ENCODE results near the gene DPP10.

DPP10 gene

GRCh38 chr2:115807276-115807675 is 1364.8 kb downstream of the DPP10 start:
- no peak for DNase-seq (ENCODE audit: low read depth)
- TF ChIP-seq CTCF (IDR thresholded peaks at IDR 0.05; ENCODE audit: low read length, missing control alignments), result no peak
- H3K4me3 ChIP-seq (replicated peaks; ENCODE audit: low read depth, low read length), result no peak overlapping the region

DNA sequence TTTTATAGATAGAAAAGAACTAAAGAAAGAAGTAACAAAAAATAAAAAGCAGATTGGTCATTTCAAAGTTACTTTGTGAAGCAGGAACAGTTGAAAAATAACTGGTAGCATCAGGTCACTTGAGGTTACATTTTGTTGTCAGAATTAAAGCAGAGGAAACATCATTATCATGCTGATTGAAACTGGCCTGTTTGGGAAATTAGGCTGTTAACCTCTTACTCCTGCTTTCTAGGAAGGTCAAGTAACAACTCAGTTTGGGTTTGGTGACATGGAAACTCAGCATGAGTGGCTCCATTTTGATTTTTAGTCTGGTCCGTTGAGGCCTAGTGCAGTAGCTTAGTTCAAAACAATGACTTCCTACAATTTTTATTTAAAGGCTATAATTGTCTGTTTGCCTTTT is 1383.5 kb downstream of the DPP10 start:
- no peak for DNase-seq (ENCODE audit: low read depth)
- H3K4me3 ChIP-seq (replicated peaks; ENCODE audit: low read depth, low read length), result no peak overlapping the region
- no peak for TF ChIP-seq CTCF (IDR thresholded peaks at IDR 0.05; ENCODE audit: low read length, missing control alignments)

GRCh38 chr2:115833196-115833595 is 1390.8 kb downstream of the DPP10 start:
- TF ChIP-seq CTCF (IDR thresholded peaks at IDR 0.05; ENCODE audit: low read length, missing control alignments), result no peak
- no peak overlapping the region for H3K4me3 ChIP-seq (replicated peaks; ENCODE audit: low read depth, low read length)
- DNase-seq (ENCODE audit: low read depth), result no peak

GRCh38 chr2:115838539-115838938 is 1396.1 kb downstream of the DPP10 start:
- H3K4me3 ChIP-seq (replicated peaks; ENCODE audit: low read depth, low read length), result no peak overlapping the region
- DNase-seq (ENCODE audit: low read depth), result no peak
- no peak for TF ChIP-seq CTCF (IDR thresholded peaks at IDR 0.05; ENCODE audit: low read length, missing control alignments)

GRCh38 chr2:115842306-115842705 is 1399.9 kb downstream of the DPP10 start:
- no peak overlapping the region for H3K4me3 ChIP-seq (replicated peaks; ENCODE audit: low read depth, low read length)
- no peak for DNase-seq (ENCODE audit: low read depth)
- TF ChIP-seq CTCF (IDR thresholded peaks at IDR 0.05; ENCODE audit: low read length, missing control alignments), result no peak

- no peak for DNase-seq (ENCODE audit: low read depth)
- no peak overlapping the region for H3K4me3 ChIP-seq (replicated peaks; ENCODE audit: low read depth, low read length)
- no peak for TF ChIP-seq CTCF (IDR thresholded peaks at IDR 0.05; ENCODE audit: low read length, missing control alignments)
These were observed 1405.8 kb downstream of the DPP10 start for GRCh38 chr2:115848192-115848591.

- no peak overlapping the region for H3K4me3 ChIP-seq (replicated peaks; ENCODE audit: low read depth, low read length)
- no peak for TF ChIP-seq CTCF (IDR thresholded peaks at IDR 0.05; ENCODE audit: low read length, missing control alignments)
- no peak for DNase-seq (ENCODE audit: low read depth)
These were observed 1424.6 kb downstream of the DPP10 start for GRCh38 chr2:115867024-115867423.
